ENCODE results near the gene TSPAN17.

DNA sequence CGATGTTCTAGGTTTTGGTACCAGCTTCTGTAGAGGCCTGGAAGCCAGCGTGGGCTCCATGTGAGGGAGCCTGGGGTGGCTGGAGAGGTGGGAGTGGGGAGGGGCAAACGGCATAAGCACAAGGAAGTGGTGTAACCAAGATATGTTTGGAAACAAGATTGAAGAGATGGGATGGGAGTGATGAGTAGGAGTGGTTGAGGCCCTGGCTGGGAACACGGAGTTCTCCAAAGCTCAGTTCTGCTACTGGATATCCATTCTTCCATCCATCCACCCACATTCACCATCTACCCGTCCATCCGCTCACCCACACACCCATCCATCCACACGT lies 12.2 kb downstream of the TSPAN17 start:
- TF ChIP-seq, protein P1, sequence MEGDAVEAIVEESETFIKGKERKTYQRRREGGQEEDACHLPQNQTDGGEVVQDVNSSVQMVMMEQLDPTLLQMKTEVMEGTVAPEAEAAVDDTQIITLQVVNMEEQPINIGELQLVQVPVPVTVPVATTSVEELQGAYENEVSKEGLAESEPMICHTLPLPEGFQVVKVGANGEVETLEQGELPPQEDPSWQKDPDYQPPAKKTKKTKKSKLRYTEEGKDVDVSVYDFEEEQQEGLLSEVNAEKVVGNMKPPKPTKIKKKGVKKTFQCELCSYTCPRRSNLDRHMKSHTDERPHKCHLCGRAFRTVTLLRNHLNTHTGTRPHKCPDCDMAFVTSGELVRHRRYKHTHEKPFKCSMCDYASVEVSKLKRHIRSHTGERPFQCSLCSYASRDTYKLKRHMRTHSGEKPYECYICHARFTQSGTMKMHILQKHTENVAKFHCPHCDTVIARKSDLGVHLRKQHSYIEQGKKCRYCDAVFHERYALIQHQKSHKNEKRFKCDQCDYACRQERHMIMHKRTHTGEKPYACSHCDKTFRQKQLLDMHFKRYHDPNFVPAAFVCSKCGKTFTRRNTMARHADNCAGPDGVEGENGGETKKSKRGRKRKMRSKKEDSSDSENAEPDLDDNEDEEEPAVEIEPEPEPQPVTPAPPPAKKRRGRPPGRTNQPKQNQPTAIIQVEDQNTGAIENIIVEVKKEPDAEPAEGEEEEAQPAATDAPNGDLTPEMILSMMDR (IDR thresholded peaks at IDR 0.05): no peak
- TF ChIP-seq POLR2A (IDR thresholded peaks at IDR 0.05): no peak

Measured in right lobe of liver (tissue), 4 donors.